Body of pancreas (tissue), 4 donors: ENCODE measurements around the gene RNASEH2B.

Experiments
- CTCF ChIP-seq, 7 experiments: fragments of 450-650 bp in 4 of 7; fragments of 200-600 bp in 3 of 7; sonication (generic) in 3 of 7; IDR thresholded peaks; one replicate each; pipeline ENCODE4 v1.5.1; 2016 to 2019; ENCODE audit warnings: antibody characterized with exemption in 7 of 7
- POLR2A ChIP-seq, 3 donors: fragments of 450-650 bp; IDR thresholded peaks; one replicate each; pipeline ENCODE4 v1.6.1; 2016; ENCODE audit warnings: antibody characterized with exemption in 3 of 3, mild to moderate bottlenecking in 2 of 3

DNA sequence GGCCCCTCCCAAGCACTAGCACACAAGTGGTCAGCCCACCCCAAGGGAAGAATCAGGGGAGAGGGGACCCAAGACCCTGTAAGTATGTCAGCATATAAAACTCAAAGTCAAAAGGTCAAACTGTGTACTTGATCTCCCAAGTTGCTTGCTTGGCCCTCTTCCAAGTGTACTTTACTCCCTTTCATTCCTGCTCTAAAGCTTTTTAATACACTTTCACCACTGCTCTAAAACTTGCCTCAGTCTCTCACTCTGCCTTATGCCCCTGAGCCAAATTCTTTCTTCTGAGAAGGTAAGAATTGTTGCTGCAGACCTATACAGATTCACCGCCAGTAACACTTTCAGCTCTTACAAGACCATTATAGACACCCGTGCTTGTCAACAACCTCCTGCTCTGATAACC, 15.1 kb upstream of the RNASEH2B start:
- no peak for TF ChIP-seq CTCF (IDR thresholded peaks at IDR 0.05)
- no peak for TF ChIP-seq POLR2A (IDR thresholded peaks at IDR 0.05)
